Loucy (cell line): ENCODE results near the gene USP11.

Experiments
- H2AFZ ChIP-seq: fragments of 200-600 bp; sonication (generic); 2 replicates; pipeline ENCODE4 v1.6.0; 2016; ENCODE audit warnings: antibody characterized with exemption, mild to moderate bottlenecking, low read length, moderate library complexity
- H3F3A ChIP-seq: fragments of 200-600 bp; 2 replicates; pipeline ENCODE4 v1.6.0; 2016; ENCODE audit warnings: antibody characterized with exemption, low read depth, mild to moderate bottlenecking
- H3K27me3 ChIP-seq: fragments of 200-600 bp; sonication (generic); 2 replicates; pipeline ENCODE4 v1.6.1; 2014; ENCODE audit warnings: low read length, mild to moderate bottlenecking; ENCODE audit not compliant: insufficient read depth, poor library complexity, severe bottlenecking
- H3K36me3 ChIP-seq: fragments of 200-600 bp; sonication (generic); 2 replicates; pipeline ENCODE4 v1.6.1; 2016; ENCODE audit warnings: low read length; ENCODE audit not compliant: insufficient read depth
- H3K4me1 ChIP-seq: fragments of 200-600 bp; sonication (generic); 2 replicates; pipeline ENCODE4 v1.5.1; 2014; ENCODE audit warnings: low read length, mild to moderate bottlenecking; ENCODE audit not compliant: insufficient read depth, poor library complexity, severe bottlenecking
- H3K4me2 ChIP-seq: fragments of 200-600 bp; sonication (generic); 2 replicates; pipeline ENCODE4 v1.6.0; 2014; ENCODE audit warnings: antibody characterized with exemption, low read length, low read depth, mild to moderate bottlenecking; ENCODE audit not compliant: poor library complexity, severe bottlenecking
- H3K4me3 ChIP-seq: fragments of 200-600 bp; sonication (generic); 2 replicates; pipeline ENCODE4 v1.5.1; 2014; ENCODE audit warnings: low read length, mild to moderate bottlenecking, mixed read lengths; ENCODE audit not compliant: poor library complexity, severe bottlenecking
- H3K79me2 ChIP-seq: fragments of 200-600 bp; sonication (generic); 2 replicates; pipeline ENCODE4 v1.6.1; 2014; ENCODE audit warnings: low read length; ENCODE audit not compliant: insufficient read depth
- H3K9ac ChIP-seq: fragments of 200-600 bp; sonication (generic); 2 replicates; pipeline ENCODE4 v1.6.0; 2014; ENCODE audit warnings: mild to moderate bottlenecking, low read depth, low read length, moderate library complexity; ENCODE audit not compliant: poor library complexity, severe bottlenecking
- H3K9me2 ChIP-seq: fragments of 200-600 bp; sonication (generic); replicated peaks from 2 replicates; pipeline ENCODE4 v1.6.1; 2016; ENCODE audit warnings: low read depth, low read length, mixed read lengths
- H3K9me3 ChIP-seq: fragments of 200-600 bp; sonication (generic); 2 replicates; pipeline ENCODE4 v1.6.1; 2014; ENCODE audit warnings: mild to moderate bottlenecking, antibody characterized with exemption, low read length, low read depth; ENCODE audit not compliant: insufficient read depth
- H4K20me1 ChIP-seq: fragments of 200-600 bp; sonication (generic); 2 replicates; pipeline ENCODE4 v1.6.0; 2014; ENCODE audit warnings: antibody characterized with exemption, low read length, mild to moderate bottlenecking; ENCODE audit not compliant: insufficient read depth, poor library complexity, severe bottlenecking
- CTCF ChIP-seq: fragments of 200-600 bp; sonication (generic); conservative IDR thresholded peaks from 2 replicates; pipeline ENCODE4 v1.5.1; 2014; ENCODE audit warnings: mild to moderate bottlenecking, antibody characterized with exemption, low read length
- EZH2phosphoT487 ChIP-seq: fragments of 200-600 bp; IDR thresholded peaks from 2 replicates; pipeline ENCODE4 v1.6.1; 2018; ENCODE audit warnings: antibody characterized with exemption, mild to moderate bottlenecking, moderate library complexity, borderline replicate concordance

The USP11 gene

DNA sequence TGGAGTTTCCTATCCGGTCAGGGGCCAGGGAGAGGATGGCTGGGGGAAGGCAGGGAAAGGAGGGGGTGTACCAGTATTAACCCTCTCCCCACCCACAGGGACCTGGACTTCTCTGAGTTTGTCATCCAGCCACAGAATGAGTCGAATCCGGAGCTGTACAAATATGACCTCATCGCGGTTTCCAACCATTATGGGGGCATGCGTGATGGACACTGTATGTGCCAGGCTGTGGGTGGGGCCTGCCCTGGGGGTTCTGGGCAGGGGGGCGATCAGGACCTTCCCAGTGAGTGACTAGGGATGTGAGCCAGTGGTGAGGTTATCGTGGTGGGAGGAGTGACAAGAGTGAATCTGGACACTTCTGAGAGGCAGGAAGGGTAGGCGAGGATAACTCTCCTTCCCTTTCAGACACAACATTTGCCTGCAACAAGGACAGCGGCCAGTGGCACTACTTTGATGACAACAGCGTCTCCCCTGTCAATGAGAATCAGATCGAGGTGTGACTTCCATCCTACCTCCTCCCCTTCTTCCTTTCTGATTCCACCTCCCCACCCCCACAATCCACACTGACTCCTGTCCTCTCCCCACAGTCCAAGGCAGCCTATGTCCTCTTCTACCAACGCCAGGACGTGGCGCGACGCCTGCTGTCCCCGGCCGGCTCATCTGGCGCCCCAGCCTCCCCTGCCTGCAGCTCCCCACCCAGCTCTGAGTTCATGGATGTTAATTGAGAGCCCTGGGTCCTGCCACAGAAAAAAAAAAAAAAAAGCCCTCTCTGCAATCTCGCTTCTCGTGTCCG is 14.6 kb downstream of the USP11 start:
- H3K27me3 ChIP-seq: no peaks in the 10 kb centered on the region
- no peaks in the 10 kb centered on the region for H3K9me3 ChIP-seq
- no peaks in the 10 kb centered on the region for H3K4me1 ChIP-seq
- H2AFZ ChIP-seq: no peak overlapping the region
- no peak overlapping the region for H3K4me2 ChIP-seq
- H3K36me3 ChIP-seq: peaks cover 25% of the 10 kb centered on the region; the same call in 1 of the 2 replicates
- no peaks in the 10 kb centered on the region for H3F3A ChIP-seq
- H3K4me3 ChIP-seq: no peak overlapping the region
- TF ChIP-seq CTCF: no peak
- no peak for TF ChIP-seq EZH2phosphoT487
- no peaks in the 10 kb centered on the region for H4K20me1 ChIP-seq
- no peaks in the 10 kb centered on the region for H3K79me2 ChIP-seq
- no peak overlapping the region for H3K9ac ChIP-seq
- no peaks in the 10 kb centered on the region for H3K9me2 ChIP-seq

DNA sequence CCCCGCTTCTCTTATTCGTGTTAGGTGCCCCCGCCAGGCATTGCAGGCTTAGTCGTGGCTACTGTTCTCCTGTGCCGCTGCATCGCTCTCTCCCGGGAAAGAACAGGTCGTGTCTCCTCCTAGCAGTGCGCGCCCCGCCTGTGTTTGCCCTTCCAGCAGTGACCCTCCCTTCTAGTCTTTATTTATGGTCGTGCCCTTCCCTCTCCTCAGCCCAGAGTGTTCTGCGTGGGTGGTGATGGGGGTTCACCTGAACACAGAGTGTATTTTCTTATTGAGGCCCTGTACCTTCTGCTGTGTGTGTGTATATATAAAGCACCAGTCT is 15.2 kb downstream of the USP11 start:
- no peaks in the 10 kb centered on the region for H3K9me3 ChIP-seq
- no peak overlapping the region for H3K9ac ChIP-seq
- H3K4me3 ChIP-seq: no peak overlapping the region
- H3K27me3 ChIP-seq: no peaks in the 10 kb centered on the region
- no peak overlapping the region for H3K4me2 ChIP-seq
- TF ChIP-seq CTCF (no peak), EZH2phosphoT487 (no peak)
- H4K20me1 ChIP-seq: no peaks in the 10 kb centered on the region
- H2AFZ ChIP-seq: no peak overlapping the region
- H3K9me2 ChIP-seq: no peaks in the 10 kb centered on the region
- no peaks in the 10 kb centered on the region for H3K4me1 ChIP-seq
- no peaks in the 10 kb centered on the region for H3K79me2 ChIP-seq
- H3F3A ChIP-seq: no peaks in the 10 kb centered on the region
- peaks cover 22% of the 10 kb centered on the region; the same call in 1 of the 2 replicates for H3K36me3 ChIP-seq

GRCh38 chrX:47248576-47248975 is 15.8 kb downstream of the USP11 start:
- TF ChIP-seq CTCF (no peak), EZH2phosphoT487 (no peak)
- H4K20me1 ChIP-seq: no peaks in the 10 kb centered on the region
- H3K9me3 ChIP-seq: no peaks in the 10 kb centered on the region
- H3F3A ChIP-seq: no peaks in the 10 kb centered on the region
- no peak overlapping the region for H2AFZ ChIP-seq
- H3K4me3 ChIP-seq: no peak overlapping the region
- H3K9me2 ChIP-seq: no peaks in the 10 kb centered on the region
- peaks cover 19% of the 10 kb centered on the region; the same call in 1 of the 2 replicates for H3K36me3 ChIP-seq
- H3K9ac ChIP-seq: no peak overlapping the region
- H3K4me2 ChIP-seq: no peak overlapping the region
- no peaks in the 10 kb centered on the region for H3K79me2 ChIP-seq
- no peaks in the 10 kb centered on the region for H3K27me3 ChIP-seq
- no peaks in the 10 kb centered on the region for H3K4me1 ChIP-seq
